Measurements from ENCODE around the gene NDUFA1. TPM values are rescaled to one million over a fixed set of nuclear protein-coding genes. Genes with fewer than 3 reads are reported as not detected.
"Not testable (repeated sequence)": the region's sequence is repeated elsewhere in the genome, so short reads cannot be mapped to it uniquely, and the experiment has no call there.

The NDUFA1 gene
- 84.3 TPM for total RNA-seq

DNA sequence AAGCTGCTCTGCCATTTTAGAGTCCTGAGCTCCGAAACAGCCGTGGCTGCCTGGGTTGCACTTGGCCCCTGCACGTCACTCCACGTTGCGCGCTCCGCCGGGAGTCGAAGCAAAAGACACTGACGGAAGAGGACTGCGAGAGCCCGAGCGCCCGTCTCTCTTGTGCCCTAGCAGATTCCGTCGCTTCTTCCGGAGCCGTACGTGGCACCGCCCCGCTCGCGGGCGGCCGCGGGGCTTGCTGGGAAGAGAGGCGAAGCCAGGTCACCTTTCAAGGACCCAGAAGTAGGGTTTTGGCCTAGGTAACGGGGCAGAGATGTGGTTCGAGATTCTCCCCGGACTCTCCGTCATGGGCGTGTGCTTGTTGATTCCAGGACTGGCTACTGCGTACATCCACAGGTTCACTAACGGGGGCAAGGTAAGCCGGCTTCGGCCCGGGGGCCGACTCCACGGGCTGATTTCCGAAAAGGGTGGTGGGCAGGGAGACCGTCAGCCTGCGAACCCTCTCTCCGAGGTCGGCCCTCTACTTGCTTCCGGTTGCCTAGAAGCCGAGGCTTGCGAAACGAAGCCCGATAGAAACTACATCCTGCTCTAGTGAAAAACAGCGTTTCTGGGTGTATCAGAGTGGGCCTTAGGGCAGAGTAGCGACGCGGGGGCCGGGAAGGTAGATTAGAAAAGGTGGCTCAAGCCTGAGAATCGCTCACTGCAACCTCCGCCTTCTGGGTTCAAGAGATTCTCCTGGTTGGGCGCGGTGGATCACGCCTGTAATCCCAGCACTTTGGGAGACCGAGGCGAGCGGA is at the start of gene NDUFA1, which contains the start of gene RNF113A:
TSS of gene NDUFA1 (plus strand) at position 234 of the 797 bp plus-strand sequence. CDS start at position 314, 80 bp downstream.
TSS of gene RNF113A (minus strand) at position 135 of the 797 bp plus-strand sequence. CDS start at position 15, 120 bp downstream.
- ATAC-seq = peak; percentile 97

DNA sequence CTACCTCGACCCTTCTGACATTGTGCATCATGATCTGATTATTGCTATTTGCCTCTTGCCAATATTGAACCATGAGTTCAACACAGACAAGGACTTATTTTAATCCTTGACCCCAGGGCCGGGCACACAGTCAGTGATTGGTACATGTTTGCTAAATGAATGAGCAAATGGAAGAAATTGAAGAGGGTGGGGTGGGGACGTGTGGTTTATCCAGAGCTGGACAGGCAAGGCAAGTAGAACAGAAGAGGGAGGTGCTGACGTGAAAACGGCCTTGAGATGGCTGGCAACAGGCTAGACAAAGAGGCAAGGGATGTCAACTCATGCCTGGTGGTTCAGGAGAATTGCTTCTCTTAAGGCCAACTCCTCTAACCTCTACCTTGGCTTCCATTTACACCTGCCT is 47.4 kb upstream of the NDUFA1 start:
- not testable (repeated sequence) for ATAC-seq

DNA sequence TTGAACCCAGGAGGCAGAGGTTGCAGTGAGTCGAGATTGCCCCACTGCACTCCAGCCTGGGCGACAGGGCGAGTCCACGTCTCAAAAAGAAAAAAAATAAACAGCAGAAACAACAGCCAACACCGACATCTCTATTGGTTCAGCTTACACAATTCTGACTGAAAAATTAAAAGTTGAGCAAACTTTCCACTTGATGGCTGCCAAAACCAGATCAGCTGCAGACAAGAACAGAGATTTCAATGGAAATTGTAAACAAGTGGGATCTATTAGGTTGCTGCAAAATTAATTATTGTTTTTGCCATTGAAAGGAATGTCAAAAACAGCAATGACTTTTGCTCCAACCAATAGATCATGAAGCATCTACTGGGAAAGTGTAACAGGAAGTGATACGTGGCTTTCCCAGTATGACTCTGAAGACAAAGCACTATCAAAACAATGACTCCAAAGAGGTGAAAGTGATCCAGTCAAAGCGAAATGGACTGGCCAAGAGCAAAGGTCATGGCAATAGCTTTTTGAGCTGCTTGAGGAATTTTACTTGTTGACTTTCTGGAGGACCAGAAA is 45.2 kb upstream of the NDUFA1 start:
- ATAC-seq = no peak

DNA sequence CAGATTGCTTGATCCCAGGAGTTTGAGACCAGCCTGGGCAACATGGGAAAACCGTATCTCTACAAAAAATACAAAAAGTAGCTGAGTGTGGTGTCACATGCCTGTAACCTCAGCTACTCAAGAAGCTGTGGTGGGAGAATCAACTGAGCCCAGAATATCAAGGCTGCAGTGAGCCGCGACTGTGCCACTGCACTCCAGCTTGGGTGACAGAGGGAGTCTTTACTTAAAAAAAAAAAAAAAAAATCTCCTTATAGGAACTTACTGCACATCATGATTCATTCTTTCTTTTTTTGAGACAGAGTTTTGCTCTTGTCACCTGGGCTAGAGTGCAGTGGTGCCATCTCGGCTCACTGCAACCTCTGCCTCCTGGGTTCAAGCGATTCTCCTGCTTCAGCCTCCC is 43.2 kb upstream of the NDUFA1 start:
- ATAC-seq = no peak

DNA sequence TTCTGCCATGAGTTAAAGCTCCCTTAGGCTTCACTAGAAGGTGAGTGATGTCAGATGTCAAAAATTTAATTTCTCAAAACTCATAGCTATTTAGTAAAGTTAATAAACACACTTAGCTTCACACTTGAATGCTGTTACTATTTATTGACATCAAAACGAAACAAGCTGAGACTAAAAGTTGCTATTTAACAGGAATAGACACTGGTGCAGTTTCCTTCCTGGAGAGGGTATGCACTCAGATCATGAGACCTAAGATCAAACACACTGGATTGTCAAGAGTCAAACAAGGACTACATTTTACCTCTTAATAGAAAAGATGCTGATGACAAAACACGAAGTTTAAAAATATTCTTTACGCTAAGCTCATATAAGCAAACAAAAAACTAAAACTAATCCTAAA is 37.7 kb upstream of the NDUFA1 start:
- no peak for ATAC-seq

DNA sequence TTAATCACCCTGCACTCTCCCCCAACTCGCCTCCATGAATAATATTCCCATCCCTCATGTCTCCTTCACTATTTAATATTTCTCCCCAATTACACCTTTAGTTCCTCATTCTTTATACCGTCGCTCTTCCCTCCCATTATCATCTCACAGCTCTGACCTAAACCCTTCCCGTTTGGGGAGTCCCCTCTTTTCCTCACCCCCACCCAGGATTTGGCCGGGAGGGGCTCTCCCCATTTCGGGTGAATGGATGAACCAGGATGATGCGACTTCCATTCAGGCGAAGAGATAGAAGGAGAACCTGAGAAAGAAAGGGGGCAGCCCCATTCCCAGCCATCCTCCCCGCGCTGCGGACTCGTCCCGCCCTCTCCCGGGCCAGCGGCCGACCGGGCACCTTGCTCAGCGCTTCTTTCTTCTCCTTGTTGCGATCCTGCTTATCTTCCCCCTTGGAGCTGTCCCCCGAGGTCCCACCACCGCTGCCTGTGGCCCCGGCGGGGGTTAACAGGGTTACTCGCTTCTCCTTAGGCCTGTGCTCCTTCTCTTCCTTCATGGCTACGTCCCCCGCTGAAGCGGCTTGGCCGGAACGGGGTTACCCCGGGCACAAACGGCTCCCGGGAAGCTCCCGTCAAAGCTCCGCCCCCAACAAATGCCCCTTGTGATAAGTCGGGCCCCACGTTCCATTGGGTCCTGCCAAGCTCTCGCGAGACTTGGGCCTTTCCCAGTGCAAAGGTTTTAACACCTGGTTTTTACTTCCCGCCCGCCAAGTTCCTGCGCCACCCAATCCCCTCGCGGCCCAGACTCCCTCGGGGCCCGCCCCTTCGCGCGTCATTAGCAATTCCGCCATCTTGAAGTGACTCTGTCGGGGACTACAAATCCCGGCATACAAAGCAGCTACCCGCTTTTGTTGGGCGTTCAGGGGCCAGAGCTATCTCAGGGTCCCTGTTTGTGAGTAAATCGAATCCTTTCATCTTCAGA is 19.0 kb upstream of the NDUFA1 start, which contains the start of gene UPF3B:
TSS of gene UPF3B (minus strand) at position 582 of the 972 bp plus-strand sequence. CDS start at position 547, 35 bp downstream.
- ATAC-seq = peak; percentile 98

DNA sequence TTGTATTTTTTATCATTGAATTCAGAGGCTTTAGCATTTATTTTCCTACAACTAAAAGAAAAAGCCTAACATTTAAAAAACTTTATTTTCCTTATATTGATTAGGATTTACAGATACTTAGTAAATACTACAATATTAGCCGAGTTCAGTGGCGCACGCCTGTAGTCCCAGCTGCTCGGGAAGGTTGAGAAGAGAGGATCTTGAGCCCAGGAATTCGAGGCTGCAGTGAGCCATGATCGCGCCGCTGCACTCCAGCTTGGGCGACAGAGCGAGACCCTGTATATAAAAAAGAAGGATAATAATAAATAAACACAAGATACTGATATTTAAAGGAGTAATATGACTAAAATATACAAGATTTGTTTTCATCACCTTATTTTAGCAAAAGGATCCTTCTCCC is 18.2 kb upstream of the NDUFA1 start:
- no peak for ATAC-seq

DNA sequence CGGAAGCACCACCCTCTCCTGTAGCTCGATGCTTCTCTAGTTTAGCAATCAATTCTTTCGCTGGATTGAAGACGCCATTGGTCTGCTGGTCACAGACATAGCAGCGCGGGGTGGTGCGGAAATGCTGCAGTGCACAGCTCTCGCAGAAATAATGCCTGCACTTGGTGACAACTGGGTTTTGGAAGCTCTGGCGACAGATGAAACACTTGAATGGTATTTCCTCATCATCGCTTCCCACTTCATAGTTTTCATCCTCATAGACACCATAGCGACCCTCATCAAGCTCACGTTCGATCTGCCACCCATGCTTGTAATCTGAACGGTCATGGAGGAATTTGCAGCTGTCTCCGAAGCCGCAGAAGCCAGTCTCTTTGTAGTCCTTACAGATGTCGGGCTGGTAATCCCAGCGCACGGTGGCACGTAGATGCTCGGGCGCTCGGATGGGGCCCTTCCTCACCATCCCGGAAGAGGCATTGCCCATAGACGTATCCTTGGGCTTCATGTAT is 953 bp upstream of the NDUFA1 start:
- peak; percentile 34 for ATAC-seq

DNA sequence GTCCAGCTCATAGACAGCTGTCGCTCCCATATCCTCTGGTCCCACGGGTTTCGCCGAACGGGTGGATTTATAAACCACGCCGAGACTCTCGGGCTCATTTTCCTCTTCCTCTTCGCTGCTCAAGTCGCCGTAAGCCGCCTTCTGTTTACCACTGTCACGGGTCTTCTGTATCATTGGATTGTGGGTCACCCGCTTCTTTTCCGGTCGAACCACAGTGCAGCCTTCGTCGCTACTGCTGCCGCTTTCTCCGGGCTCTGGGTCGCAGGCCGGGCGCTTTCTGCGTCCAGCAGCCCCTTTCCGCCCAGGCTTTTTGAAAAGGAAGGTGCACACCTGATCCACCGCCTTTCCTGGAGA is 410 bp upstream of the NDUFA1 start:
- ATAC-seq = peak; percentile 33

DNA sequence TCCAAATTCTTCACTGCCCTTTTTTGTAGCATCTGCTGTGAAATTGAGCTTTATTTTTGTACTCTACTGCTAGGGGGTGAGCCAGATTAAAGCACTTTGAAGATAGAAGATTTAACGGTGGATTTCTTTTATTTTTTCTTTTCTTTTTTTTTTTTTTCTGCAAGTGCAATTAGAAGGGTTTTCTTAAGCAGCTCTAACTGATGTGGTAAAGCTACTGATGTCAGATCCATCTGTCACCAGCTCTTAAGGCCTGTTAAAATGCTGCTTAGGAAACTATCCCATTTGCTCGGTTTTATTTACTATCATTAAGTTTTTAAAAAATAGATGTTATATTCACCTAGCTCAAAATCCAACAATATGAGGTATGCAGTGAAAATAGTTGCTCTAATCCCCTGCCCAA is 7.1 kb downstream of the NDUFA1 start:
- ATAC-seq = no peak

DNA sequence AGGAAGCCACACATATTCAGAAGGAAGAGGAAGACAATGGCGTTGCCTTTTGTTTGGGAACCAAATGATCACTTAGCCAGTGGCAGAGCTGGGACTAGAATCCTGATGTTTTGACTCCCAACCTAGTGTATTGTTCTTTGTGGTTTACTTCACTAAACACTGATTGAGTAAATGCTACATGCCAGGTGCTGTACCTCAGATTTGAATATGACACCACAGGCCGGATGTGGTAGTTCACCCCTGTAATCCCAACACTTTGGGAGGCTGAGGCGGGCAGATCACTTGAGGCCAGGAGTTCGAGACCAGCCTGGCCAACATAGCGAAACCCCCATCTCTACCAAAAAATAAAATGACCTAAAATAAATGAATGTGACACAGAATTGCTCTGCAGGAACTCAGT is 8.4 kb downstream of the NDUFA1 start:
- ATAC-seq = peak; percentile 37

DNA sequence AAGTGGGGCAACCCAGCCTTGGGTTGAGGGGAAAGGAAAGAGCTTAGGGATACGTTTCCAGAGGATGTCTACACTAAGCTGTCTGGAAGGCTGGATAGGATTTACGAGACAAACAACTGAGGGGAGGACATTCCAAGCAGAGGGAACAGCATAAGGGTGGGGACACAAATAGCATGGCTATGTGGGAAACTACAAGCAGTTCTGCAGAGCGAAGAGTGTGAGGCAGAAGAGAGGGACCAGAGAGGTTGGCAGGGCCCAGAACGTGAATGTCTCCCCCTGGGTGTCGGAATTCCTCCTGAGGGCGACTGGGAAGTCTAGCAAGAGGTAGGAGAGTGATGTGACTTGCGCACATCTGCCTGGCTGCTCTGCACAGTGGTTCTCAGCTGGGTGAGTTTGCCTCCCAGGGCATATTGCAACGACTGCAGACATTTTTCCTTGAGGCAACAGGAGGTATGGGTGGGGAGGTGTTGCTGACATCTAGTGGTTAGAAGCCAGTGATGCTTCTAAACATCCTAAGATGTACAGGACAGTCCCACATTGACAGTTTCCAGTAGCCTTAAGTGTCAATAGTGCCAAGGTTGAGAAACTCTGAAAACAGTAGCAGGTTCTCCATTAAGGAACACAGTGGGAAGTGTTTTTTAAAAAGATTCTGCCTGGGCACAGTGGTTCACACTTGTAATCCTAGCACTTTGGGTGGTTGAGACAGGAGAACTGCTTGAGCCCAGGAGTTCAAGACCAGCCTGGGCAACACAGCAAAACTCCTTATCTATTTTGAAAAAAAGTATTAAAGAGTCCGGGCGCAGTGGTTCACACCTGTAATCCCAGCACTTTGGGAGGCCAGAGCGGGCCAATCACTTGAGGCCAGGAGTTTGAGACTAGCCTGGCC is 9.2 kb downstream of the NDUFA1 start:
- ATAC-seq = peak; percentile 85

DNA sequence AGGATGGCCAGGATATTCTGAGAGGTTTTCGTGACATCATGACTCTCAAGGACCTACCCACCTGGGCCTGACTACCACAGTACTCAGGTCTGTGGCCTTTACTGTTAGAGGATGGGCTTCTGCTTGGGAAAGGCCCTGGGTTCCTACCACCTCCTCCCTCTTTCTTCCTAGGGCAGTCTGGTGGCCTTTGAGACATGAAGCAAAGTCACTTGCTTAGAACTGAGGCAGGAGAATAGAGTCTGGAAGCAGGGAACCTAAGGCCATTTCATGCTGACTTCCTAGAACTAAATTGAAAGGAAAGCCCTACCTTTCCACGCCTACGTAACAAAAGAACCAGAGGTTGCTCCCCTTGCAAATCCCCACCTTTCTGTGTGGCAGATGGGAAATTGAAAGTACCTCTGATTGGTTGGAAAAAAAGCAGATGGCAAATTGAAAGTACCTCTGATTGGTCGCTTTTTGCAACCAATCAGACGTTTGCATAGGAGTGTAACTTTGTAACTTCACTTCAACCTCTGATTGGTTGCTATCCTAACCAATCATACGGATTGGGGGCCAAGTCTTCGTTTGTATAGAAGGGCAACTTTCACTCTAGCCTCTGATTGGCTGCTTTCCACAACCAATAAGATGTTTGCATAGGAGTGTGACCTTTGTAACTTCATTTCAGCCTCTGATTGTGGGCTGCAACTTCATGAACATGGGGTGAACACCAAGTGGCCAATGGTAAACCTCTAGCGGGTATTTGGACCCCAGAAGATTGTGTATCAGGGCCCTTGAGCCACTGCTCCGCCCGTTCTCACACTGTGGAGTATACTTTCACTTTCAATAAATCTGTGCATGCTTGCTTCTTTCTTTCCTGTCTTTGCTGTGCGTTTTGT is 14.2 kb downstream of the NDUFA1 start:
- ATAC-seq = no peak

DNA sequence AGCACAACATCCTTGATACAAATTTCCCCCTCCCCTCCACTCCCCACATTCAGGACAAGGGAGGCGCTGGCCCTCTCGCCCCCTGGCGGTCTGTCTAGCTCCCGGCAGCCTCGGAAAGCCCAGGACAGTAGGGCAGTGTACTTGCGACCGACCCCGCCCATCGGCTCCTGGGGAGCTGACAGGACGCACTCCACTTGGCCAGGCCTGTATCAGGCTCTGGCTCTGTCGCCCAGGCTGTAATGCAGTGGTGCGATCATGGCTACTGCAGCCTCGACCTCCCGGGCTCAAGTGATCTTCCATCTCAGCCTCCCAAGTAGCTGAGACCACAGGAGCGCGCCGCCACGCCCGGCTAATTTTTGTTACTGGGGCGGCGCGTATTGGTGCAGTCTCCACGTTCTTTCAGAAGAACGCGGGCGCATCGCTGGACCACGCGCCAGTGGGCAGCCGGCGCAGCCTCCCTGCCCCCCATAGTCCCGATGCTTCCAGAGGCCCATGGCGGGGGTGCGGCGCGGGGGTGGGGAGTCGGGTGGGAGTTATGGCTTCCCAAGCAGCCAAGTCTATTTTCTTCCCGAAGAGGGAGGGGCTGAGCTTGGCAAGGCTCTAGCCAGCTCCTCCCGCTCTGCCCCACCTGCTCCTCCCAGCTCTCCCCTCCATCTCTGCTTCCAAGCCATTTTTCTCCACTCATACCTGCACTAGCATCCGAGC is 16.2 kb downstream of the NDUFA1 start:
- peak; percentile 79 for ATAC-seq

DNA sequence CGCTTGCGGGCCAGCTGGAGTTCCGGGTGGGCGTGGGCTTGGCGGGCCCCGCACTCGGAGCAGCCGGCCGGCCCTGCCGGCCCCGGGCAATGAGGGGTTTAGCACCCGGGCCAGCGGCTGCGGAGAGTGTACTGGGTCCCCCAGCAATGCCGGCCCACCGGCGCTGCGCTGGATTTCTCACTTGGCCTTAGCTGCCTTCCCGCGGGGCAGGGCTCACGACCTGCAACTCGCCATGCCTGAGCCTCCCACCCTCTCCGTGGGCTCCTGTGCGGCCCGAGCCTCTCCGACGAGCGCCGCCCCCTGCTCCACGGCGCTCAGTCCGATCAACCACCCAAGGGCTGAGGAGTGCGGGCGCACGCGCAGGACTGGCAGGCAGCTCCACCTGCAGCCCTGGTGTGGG is 19.0 kb downstream of the NDUFA1 start:
- not testable (repeated sequence) for ATAC-seq

DNA sequence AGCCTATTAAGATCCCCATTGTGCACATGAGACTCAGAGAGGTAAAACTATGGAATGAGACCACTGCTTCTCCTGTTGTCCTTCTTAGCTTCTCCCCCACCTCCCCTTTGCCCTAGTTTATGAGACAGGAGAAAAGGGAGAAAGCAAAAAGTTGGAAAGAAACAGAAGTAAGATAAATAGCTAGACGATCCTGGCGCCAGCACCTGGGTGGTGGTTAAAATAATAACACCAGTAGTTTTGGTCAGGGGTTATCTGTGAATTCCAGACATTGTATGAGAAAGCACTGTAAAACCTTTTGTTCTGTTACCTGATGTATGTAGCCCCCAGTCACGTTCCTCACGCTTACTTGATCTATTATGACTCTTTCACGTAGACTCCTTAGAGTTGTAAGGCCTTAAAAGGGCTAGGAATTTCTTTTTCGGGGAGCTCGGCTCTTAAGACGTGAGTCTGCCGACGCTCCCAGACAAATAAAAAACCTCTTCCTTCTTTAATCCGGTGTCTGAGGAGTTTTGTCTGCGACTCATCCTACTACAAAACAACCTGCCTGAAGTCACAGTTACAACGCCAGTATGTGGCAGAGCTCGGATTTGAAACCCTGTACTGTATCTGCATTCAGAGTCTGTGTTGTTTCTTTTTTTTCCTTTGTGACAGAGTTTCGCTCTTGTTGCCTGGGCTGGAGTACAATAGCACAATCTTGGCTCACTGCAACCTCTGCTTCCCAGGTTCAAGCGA is 20.5 kb downstream of the NDUFA1 start:
- not testable (repeated sequence) for ATAC-seq

DNA sequence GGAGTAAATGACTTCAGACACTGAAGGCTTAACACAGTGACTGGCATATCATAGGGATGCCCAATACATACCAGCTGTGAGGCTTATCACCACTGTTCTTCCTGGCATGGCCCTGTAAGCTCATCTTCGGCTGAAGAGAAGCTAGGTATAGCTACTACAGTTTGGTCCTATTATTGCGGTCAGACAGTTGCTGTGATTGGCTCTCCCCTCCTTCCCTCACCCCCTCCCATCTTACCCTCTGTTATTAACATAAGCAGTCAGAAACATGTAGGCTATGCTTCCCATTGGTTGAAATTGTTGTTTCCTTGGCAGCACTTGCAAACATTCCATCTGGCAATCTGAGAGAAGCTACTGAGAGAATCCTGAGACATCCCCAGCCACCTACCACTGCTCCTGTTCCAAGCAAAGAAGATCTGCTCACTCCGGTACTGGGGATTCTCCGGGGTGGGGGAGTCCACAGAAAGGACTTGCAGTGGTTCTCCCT is 24.3 kb downstream of the NDUFA1 start, which contains the start of gene AKAP14:
TSS of gene AKAP14 (plus strand) at position 51 of the 484 bp plus-strand sequence. CDS start 7,331 bp downstream, outside the sequence.
- ATAC-seq = no peak

DNA sequence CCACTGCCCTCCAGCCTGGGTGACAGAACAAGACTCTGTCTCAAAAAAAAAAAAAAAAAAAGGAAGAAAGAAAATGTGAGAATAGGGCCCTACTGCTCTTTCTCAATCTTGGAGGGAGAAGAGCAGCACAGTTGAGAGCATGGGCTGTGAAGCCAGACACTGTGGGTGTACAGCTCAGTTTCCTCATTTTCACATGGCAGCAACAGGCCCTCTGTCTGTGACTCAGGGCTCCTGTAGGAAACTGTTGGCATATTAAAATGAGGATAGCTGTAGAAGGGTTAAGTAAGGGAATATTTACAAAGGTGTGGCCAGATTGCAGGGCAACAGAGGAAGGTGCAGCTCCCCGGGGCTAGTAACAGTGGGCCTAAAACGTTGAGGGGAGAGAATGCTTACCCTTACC is 27.5 kb downstream of the NDUFA1 start:
- ATAC-seq = peak; percentile 31

DNA sequence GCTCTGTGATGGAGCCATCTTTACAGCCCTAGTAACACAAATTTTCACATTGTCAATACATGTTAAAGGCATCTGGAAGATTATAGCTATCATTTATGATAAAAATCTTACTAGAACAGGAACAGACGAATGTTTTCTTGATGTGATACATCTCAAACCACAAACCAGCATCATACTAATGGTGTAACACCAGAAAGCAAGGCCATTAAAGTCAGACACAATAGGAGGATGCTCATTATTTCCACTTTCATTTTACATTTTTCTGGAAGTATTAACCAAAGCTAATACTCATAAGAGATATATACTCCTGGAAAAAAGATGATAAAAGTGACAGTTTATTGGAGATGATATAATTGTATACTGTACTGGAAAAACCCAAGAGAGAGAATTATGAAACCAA is 29.3 kb downstream of the NDUFA1 start:
- no peak for ATAC-seq
